IMR-90 (cell line): ENCODE data around the gene ZFHX3. TPM values are rescaled to one million over a fixed set of nuclear protein-coding genes. Genes with fewer than 3 reads are reported as not detected.

Source experiments
- ATAC-seq: fragments of 200-7000 bp; cut with Tn5 transposase; 2 replicates; pipeline ENCODE4 v1.9.1; 2020; ENCODE audit warnings: low read depth, mild to moderate bottlenecking, moderate library complexity
- BruUV-seq: library from RNA; stranded (reverse); fragments of 400-500 nt; replicated peaks from 2 replicates; lab custom pipeline; 2021; lab: Mats Ljungman, UMichigan
- CTCF ChIA-PET: fragments of 300-600 bp; formaldehyde crosslinking; extraction: SDS; loops from one replicate; lab custom pipeline; 2021; ENCODE audit warnings: antibody characterized with exemption; lab: Yijun Ruan, JAX
- POLR2A ChIA-PET: fragments of 300-600 bp; sonication (Branson Sonifier 250); formaldehyde crosslinking; loops from one replicate; lab custom pipeline; 2022; ENCODE audit warnings: antibody characterized with exemption; ENCODE audit not compliant: unreplicated experiment; lab: Charles Lee
- DNase-seq: peaks from one replicate; pipeline ENCODE4 v3.0.0; 2013
- H2AFZ ChIP-seq: replicated peaks from 2 replicates; pipeline ENCODE3; 2013; ENCODE audit warnings: low read length, mild to moderate bottlenecking; ENCODE audit not compliant: poor library complexity
- H2AK5ac ChIP-seq: 2 replicates; pipeline ENCODE4 v1.6.1; 2013; ENCODE audit warnings: low read depth, low read length, inconsistent platforms
- H2AK9ac ChIP-seq: replicated peaks from 2 replicates; pipeline ENCODE3; 2013; ENCODE audit warnings: mild to moderate bottlenecking, low read depth, low read length, moderate library complexity; ENCODE audit not compliant: poor library complexity
- H2BK120ac ChIP-seq: 2 replicates; pipeline ENCODE4 v1.6.1; 2013; ENCODE audit warnings: low read depth, low read length, inconsistent platforms
- H2BK15ac ChIP-seq: 3 replicates; pipeline ENCODE4 v1.6.1; 2013; ENCODE audit warnings: low read depth, low read length, inconsistent platforms
- H2BK20ac ChIP-seq: 2 replicates; pipeline ENCODE4 v1.6.1; 2013; ENCODE audit warnings: low read depth, mild to moderate bottlenecking, inconsistent platforms, low read length, moderate library complexity
- H2BK5ac ChIP-seq: 2 replicates; pipeline ENCODE4 v1.6.1; 2013; ENCODE audit warnings: mild to moderate bottlenecking, low read depth, low read length, inconsistent platforms; ENCODE audit not compliant: poor library complexity, severe bottlenecking
- H3K14ac ChIP-seq: replicated peaks from 2 replicates; pipeline ENCODE4 v1.6.1; 2013; ENCODE audit warnings: low read depth, low read length, inconsistent platforms
- H3K18ac ChIP-seq: 2 replicates; pipeline ENCODE4 v1.6.1; 2013; ENCODE audit warnings: low read depth, low read length, control low read depth
- H3K23ac ChIP-seq: 2 replicates; pipeline ENCODE4 v1.6.1; 2013; ENCODE audit warnings: low read depth, low read length, inconsistent platforms
- H3K27ac ChIP-seq: 2 replicates; pipeline ENCODE4 v1.5.1; 2013; ENCODE audit warnings: mild to moderate bottlenecking, control low read depth, low read length; ENCODE audit not compliant: insufficient read depth
- H3K27me3 ChIP-seq: 2 replicates; pipeline ENCODE4 v1.6.1; 2013; ENCODE audit warnings: low read length; ENCODE audit not compliant: control insufficient read depth, insufficient read depth
- H3K36me3 ChIP-seq: 2 replicates; pipeline ENCODE4 v1.6.1; 2013; ENCODE audit warnings: low read length, mixed read lengths; ENCODE audit not compliant: control insufficient read depth, insufficient read depth
- H3K4ac ChIP-seq: 2 replicates; pipeline ENCODE4 v1.6.1; 2013; ENCODE audit warnings: low read depth, low read length, inconsistent platforms
- H3K4me1 ChIP-seq: 2 replicates; pipeline ENCODE4 v1.6.1; 2013; ENCODE audit warnings: low read length, mixed read lengths; ENCODE audit not compliant: control insufficient read depth, insufficient read depth
- H3K4me2 ChIP-seq: 2 replicates; pipeline ENCODE4 v1.6.1; 2013; ENCODE audit warnings: low read depth, mild to moderate bottlenecking, control low read depth, low read length, moderate library complexity
- H3K4me3 ChIP-seq: 2 replicates; pipeline ENCODE4 v1.5.1; 2013; ENCODE audit warnings: low read depth, mild to moderate bottlenecking, control low read depth, low read length, moderate library complexity; ENCODE audit not compliant: insufficient read depth
- H3K56ac ChIP-seq: 2 replicates; pipeline ENCODE4 v1.6.1; 2013; ENCODE audit warnings: low read length, inconsistent platforms; ENCODE audit not compliant: insufficient read depth; ENCODE audit errors: extremely low read depth
- H3K79me1 ChIP-seq, 2 experiments: 2 replicates each; pipeline ENCODE4 v1.6.1; 2013; ENCODE audit warnings: low read length in 2 of 2, inconsistent platforms in 1 of 2, low read depth in 1 of 2
- H3K9ac ChIP-seq: 2 replicates; pipeline ENCODE4 v1.6.1; 2013; ENCODE audit warnings: low read depth, low read length, control low read depth
- H3K9me1 ChIP-seq: 2 replicates; pipeline ENCODE4 v1.6.1; 2013; ENCODE audit warnings: low read length, inconsistent platforms; ENCODE audit not compliant: insufficient read depth
- H3K9me3 ChIP-seq: 2 replicates; pipeline ENCODE4 v1.6.1; 2013; ENCODE audit warnings: low read length; ENCODE audit not compliant: control insufficient read depth, insufficient read depth
- H4K20me1 ChIP-seq: 2 replicates; pipeline ENCODE4 v1.6.1; 2013; ENCODE audit warnings: low read length, inconsistent platforms; ENCODE audit not compliant: insufficient read depth
- H4K5ac ChIP-seq: 2 replicates; pipeline ENCODE4 v1.6.1; 2013; ENCODE audit warnings: mild to moderate bottlenecking, low read depth, low read length, control low read depth
- H4K8ac ChIP-seq, 2 experiments: 2 replicates each; pipeline ENCODE4 v1.6.1; 2013; ENCODE audit warnings: low read depth in 2 of 2, low read length in 2 of 2, control low read depth in 1 of 2, inconsistent platforms in 1 of 2
- H4K91ac ChIP-seq: 2 replicates; pipeline ENCODE4 v1.6.1; 2013; ENCODE audit warnings: low read depth, low read length, inconsistent platforms; ENCODE audit not compliant: insufficient read depth
- BHLHE40 ChIP-seq: fragments of 150-350 bp; IDR thresholded peaks from 2 replicates; pipeline ENCODE4 v1.6.1; 2016; ENCODE audit warnings: mild to moderate bottlenecking, low read depth, low read length
- CEBPB ChIP-seq: IDR thresholded peaks from 2 replicates; pipeline ENCODE4 v1.6.1; 2012; ENCODE audit warnings: low read depth, low read length, improper control_type of control experiment
- CHD1 ChIP-seq: IDR thresholded peaks from 2 replicates; pipeline ENCODE4 v1.6.1; 2012; ENCODE audit warnings: low read depth, low read length, improper control_type of control experiment
- ELK1 ChIP-seq: fragments of 150-350 bp; IDR thresholded peaks from 2 replicates; pipeline ENCODE4 v1.6.1; 2016; ENCODE audit warnings: low read depth, mild to moderate bottlenecking, low read length, moderate library complexity, borderline replicate concordance
- FOS ChIP-seq: fragments of 150-350 bp; IDR thresholded peaks from 2 replicates; pipeline ENCODE4 v1.6.1; 2016; ENCODE audit warnings: low read depth, low read length
- MAFK ChIP-seq: IDR thresholded peaks from 2 replicates; pipeline ENCODE4 v1.6.1; 2012; ENCODE audit warnings: low read depth, low read length, improper control_type of control experiment
- MAZ ChIP-seq: IDR thresholded peaks from 2 replicates; pipeline ENCODE4 v1.6.1; 2012; ENCODE audit warnings: low read depth, mild to moderate bottlenecking, low read length, improper control_type of control experiment, moderate library complexity, borderline replicate concordance
- NFE2L2 ChIP-seq: fragments of 150-350 bp; IDR thresholded peaks from 2 replicates; pipeline ENCODE4 v1.6.1; 2016; ENCODE audit warnings: low read depth, mild to moderate bottlenecking, low read length
- RAD21 ChIP-seq: IDR thresholded peaks from 2 replicates; pipeline ENCODE4 v1.6.1; 2012; ENCODE audit warnings: low read length, improper control_type of control experiment
- SMC3 ChIP-seq: fragments of 150-350 bp; IDR thresholded peaks from 2 replicates; pipeline ENCODE4 v1.6.1; 2016; ENCODE audit warnings: low read depth, mild to moderate bottlenecking, antibody characterized with exemption, low read length, moderate library complexity
- USF2 ChIP-seq: fragments of 150-350 bp; IDR thresholded peaks from 2 replicates; pipeline ENCODE4 v1.6.1; 2017; ENCODE audit warnings: mild to moderate bottlenecking, antibody characterized with exemption, low read length, low read depth
- WGBS, 2 experiments: methylation state at CpG; one replicate each; pipeline versions ENCODE4 v1.1.5 to v1.1.7; 2013; ENCODE audit warnings: missing lambda C conversion rate in 2 of 2; ENCODE audit not compliant: insufficient read length in 1 of 2; ENCODE audit errors: extremely low coverage in 2 of 2; 5-methylcytosine and 5-hydroxymethylcytosine counted together
- dilution Hi-C: fragments of 300-500 bp; cut with HindIII; formaldehyde crosslinking; loops from one replicate; pipeline ENCODE4 v1.14.3; 2018; ENCODE audit warnings: low sequenced_read_pairs; ENCODE audit not compliant: unreplicated experiment
- in situ Hi-C: fragments of 300-500 bp; cut with MboI; formaldehyde crosslinking; loops from 3 replicates; pipeline ENCODE4 v1.14.3; 2019; ENCODE audit warnings: low sequenced_read_pairs, inconsistent platforms, mixed read lengths
- intact Hi-C: fragments of 100-400 bp; cut with micrococcal nuclease; formaldehyde crosslinking; loops from 2 replicates; pipeline ENCODE4 v1.10.0; 2022
- polyA plus RNA-seq, 3 experiments: library from polyadenylated mRNA; depleted of rRNA; stranded (reverse); fragments of >200 nt; gene quantifications; 2 replicates each; pipeline ENCODE4 v1.2.3, GENCODE V29; 2012; ENCODE audit warnings: low replicate concordance in 1 of 3
- total RNA-seq: library from RNA; depleted of rRNA; stranded (reverse); fragments of >200 nt; gene quantifications from 2 replicates; pipeline ENCODE4 v1.2.3, GENCODE V29; 2012

ZFHX3 gene
- total and polyA plus RNA-seq, 2 of the 4 experiments (the other 2 are of a cell fraction): 1.4 to 1.7 TPM

- no peak overlapping the region for H2BK120ac ChIP-seq
- no peak overlapping the region for H3K9ac ChIP-seq
- no peak overlapping the region for H2BK20ac ChIP-seq
- no peak overlapping the region for H2AFZ ChIP-seq
- ChIA-PET POLR2A (no interaction called here), CTCF (interaction anchor here (0.6 to 1.4 kb wide), 2 partner anchors 29 to 219 kb away, joined by 3 to 4 read pairs; no protein-coding TSS in a partner anchor)
- H2BK15ac ChIP-seq: no peak overlapping the region
- peaks cover 7% of the 10 kb centered on the region for H3K4me1 ChIP-seq
- H2BK5ac ChIP-seq: no peak overlapping the region
- H4K91ac ChIP-seq: no peak overlapping the region
- intact Hi-C loops (no loop called here), in situ Hi-C loops (no loop called here), dilution Hi-C loops (no loop called here)
- H3K56ac ChIP-seq: no peak overlapping the region
- peaks cover 24 to 43% of the 10 kb centered on the region in 2 experiments for H3K79me1 ChIP-seq
- ATAC-seq (no peak), DNase-seq (no peak)
- H3K18ac ChIP-seq: no peak overlapping the region
- H3K36me3 ChIP-seq: no peaks in the 10 kb centered on the region; the same call in none of the 2 replicates
- no peaks in the 10 kb centered on the region for H3K9me3 ChIP-seq
- H3K4me2 ChIP-seq: no peak overlapping the region
- no peak overlapping the region for H3K27ac ChIP-seq
- WGBS, 2 experiments: 85% methylated on average over 5 of the region's 14 CpGs; no CpG with 5 or more reads in 1 of the 2 experiments
- no peak for TF ChIP-seq USF2
- no peak for TF ChIP-seq MAZ
- TF ChIP-seq BHLHE40: no peak
- no peak for TF ChIP-seq ELK1
- TF ChIP-seq CEBPB: no peak
- TF ChIP-seq RAD21: no peak
- TF ChIP-seq SMC3: no peak
- TF ChIP-seq CHD1: no peak
- TF ChIP-seq FOS: no peak
- TF ChIP-seq MAFK: no peak
- TF ChIP-seq NFE2L2: no peak
- no peak overlapping the region for H3K4me3 ChIP-seq
- no peak overlapping the region for H4K8ac ChIP-seq
- H3K23ac ChIP-seq: no peak overlapping the region
- peaks cover 5% of the 10 kb centered on the region; the same call in 1 of the 2 replicates for H3K9me1 ChIP-seq
- H2AK9ac ChIP-seq: no peak overlapping the region
- H4K20me1 ChIP-seq: peaks cover 4% of the 10 kb centered on the region; the same call in 1 of the 2 replicates
- H3K4ac ChIP-seq: no peak overlapping the region
- H4K5ac ChIP-seq: no peak overlapping the region
- BruUV-seq: no TSS peak
- H3K14ac ChIP-seq: no peak overlapping the region
- H3K27me3 ChIP-seq: no peaks in the 10 kb centered on the region
- no peak overlapping the region for H2AK5ac ChIP-seq
Observed at GRCh38 chr16:72860726-72861562, 187.0 kb downstream of the ZFHX3 start.
